NK-92 (cell line): ENCODE measurements around the gene CDHR5.

Experiments used
- DNase-seq: peaks from one replicate; lab custom pipeline; 2025; ENCODE audit not compliant: unreplicated experiment; lab: John Stamatoyannopoulos, UW

CDHR5 gene

GRCh38 chr11:623999-624704 lies 603 bp downstream of the CDHR5 start:
- no peak for DNase-seq

DNA sequence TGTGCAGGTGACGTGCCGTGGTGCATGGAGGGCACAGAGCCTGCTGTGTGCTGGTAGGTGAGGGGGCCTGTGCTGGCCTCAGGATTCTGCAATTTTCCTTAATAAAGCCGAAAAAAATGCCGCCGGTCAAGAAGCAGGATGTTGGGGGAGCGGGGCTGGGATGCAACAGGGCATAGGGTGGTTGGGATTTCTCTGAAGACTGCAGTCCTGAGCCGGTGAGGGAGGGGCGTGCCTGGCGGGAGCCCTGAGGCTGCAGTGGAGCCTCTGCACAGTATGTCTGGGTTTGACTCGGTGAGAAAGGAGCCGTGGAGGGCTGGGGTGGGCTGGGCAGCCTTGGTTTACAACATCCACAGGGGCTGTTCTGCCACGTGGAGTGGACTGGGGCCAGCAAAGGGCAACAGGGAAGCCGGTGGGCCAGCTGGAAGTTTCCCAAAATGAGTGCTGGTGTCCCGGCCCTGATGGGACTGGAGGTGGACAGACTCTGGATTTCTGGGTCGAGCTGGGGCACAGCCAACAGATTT lies 1.3 kb downstream of the CDHR5 start:
- DNase-seq: no peak

GRCh38 chr11:621838-622237 lies 2.9 kb downstream of the CDHR5 start:
- no peak for DNase-seq

DNA sequence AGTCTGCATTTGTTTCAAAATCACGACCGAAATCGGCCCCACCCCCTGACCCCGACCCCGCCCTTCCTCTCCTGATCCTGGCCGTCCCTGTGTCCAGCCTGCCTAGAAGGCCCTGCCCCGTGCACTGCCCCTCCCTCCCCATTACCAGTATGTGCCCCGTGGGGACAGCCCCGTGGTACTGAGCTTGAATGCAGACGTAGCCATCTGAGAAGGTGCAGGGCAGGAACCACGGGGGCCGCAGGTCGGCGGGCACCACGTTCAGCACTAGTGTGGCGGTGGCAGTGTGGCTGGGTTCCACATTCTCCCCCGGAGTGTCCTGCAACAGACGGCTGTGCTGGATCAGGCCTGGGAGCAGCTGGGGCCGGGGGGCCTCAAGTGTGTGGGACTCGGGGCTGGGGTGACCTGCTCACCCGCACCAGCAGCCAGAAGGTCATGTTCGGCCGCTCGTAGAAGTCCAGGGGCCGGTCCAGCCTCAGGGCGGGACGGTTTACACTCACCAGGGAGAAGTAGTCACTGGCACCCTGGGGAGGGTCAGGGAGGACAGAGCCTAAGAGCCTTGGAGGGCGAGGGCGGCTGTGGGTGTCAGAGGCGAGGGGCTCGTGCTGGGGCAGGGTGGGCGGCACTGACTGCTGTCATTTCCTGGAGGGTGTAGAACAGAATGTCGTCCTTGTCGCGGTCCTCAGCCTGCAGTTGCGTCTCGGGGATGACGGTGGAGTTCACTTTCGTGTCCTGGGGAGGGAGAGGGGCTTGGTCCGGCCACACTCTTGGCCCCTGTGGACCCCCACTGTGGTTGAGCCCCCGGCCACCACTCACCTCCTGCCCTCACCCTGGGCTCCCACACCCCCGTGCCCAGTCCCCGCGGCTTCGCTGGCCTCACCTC lies 3.6 kb downstream of the CDHR5 start:
- DNase-seq: no peak

DNA sequence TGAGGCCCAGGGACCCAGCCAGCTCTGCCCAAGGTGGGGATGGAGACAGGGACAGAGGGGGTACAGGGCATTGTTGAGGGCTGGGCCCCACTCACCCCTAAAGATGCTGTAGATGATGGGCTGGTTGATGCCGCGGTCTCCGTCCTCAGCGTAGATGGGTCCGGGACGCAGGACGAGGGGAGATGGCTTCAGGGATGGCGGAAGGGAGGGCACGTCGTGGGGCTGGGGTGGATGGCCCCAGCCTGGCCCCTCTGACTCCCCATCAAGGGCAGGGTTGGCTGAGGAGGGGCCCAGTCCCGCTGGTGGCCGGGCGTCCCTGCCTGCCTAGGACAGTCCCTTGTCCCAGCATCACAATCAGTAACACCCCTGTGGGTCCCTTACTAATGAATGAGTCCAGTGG lies 4.6 kb downstream of the CDHR5 start:
- DNase-seq: no peak

GRCh38 chr11:619628-620050 lies 5.1 kb downstream of the CDHR5 start:
- DNase-seq: no peak

- DNase-seq: no peak
Observed at GRCh38 chr11:618856-619627, 5.7 kb downstream of the CDHR5 start.

GRCh38 chr11:617912-618682 lies 6.7 kb downstream of the CDHR5 start:
- DNase-seq: no peak

GRCh38 chr11:617199-617911 lies 7.4 kb downstream of the CDHR5 start:
- DNase-seq: no peak

DNA sequence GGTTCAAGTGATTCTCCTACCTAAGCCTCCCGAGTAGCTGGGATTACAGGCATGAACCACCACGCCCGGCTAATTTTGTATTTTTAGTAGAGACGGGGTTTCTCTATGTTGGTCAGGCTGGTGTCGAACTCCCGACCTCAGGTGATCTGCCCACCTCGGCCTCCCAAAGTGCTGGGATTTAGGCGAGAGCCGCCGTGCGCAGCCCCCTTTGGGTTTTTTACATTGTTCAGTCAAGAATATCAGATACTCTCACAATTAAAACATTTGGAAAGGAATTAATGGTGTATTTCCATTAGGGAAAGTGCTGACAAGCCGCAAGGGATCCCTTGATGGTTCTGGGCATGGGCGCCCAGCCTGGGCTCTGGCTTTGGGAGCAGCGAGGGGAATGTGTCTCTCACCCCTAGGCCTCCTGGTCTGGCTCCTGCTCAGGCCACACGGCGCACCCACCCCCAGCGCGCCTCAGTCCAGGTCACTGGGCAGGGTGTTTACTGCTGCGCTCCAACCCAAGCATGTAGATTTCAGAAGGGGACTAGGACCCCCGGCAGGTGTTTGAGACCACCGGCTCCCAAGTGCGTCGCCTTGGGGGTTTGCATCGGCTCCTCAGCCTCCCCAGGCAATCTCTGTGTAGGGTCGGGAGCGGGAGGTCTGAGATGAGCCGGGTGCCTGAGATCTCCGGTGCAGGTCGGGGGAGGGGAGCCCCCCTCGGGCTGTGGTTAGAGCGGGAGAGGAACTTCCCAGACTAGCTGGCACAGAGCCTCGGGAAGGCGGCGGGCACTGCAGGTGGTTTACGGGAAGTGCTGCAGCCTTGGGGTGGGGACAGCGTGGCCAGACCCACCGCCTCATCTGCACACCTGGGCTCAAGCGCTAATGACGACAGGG lies 8.2 kb downstream of the CDHR5 start:
- no peak for DNase-seq

- peak; percentile 20 for DNase-seq
Observed at GRCh38 chr11:615504-616319, 9.0 kb downstream of the CDHR5 start, which contains the start of gene IRF7. TSS of gene IRF7 (minus strand) at chr11:615950. CDS start at chr11:615364, 586 bp downstream.

GRCh38 chr11:614623-615503 lies 9.9 kb downstream of the CDHR5 start:
- DNase-seq: no peak

GRCh38 chr11:614021-614622 lies 10.6 kb downstream of the CDHR5 start:
- no peak for DNase-seq

DNA sequence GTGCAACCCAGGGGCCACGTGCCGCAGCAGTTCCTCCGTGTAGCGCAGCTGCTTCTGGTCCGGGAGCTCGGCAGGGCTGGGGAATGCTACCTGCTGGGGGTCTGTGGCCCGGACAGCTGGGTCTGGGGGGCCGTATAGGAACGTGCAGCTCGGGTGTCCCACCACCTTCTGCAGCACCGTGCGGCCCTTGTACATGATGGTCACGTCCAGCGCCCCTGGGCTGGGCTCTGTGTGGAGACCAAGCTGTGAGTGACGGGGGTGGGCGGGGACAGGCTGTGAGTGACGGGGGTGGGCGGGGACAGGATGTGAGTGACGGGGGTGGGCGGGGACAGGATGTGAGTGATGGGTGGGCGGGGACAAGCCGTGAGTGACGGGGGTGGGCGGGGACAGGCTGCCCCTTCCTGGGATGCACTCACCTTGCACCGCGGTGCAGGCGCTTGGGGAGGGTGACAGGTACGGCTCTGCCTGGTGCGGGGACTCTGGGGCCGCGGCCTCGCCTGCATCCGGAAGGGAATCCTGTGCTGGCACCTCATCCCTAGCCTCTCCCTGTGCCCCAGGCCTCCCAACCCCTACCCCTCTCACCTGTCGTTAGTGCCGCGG lies 11.3 kb downstream of the CDHR5 start:
- peak; percentile 42 for DNase-seq

DNA sequence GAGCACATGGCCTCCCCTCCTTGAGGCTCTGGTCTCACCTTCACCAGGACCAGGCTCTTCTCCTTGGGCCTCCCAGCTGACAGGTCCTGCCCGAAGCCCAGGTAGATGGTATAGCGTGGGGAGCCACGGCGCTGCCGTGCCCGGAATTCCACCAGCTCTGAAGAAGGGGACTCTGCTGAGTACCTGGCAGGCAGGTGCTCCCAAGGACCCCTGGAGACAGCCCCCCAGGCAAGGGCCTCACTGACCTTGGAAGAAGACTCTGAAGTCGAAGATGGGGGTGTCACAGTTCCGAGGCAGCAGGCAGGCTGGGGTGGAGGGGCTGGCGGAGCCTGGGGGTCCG lies 11.8 kb downstream of the CDHR5 start:
- DNase-seq: no peak

GRCh38 chr11:612201-612960 lies 12.4 kb downstream of the CDHR5 start:
- no peak for DNase-seq
